ENCODE measurements around the gene ZC3H10. TPM values are rescaled to one million over a fixed set of nuclear protein-coding genes. Genes with fewer than 3 reads are reported as not detected.
A peak's percentile ranks its signal among the peaks of the same experiment; 100 is the strongest.

ZC3H10 gene
- total and polyA plus RNA-seq, 2 of the 13 experiments (the other 11 are each of a cell fraction or from before 2014, with no cell fraction given) = 0.70 to 2.3 TPM

DNA sequence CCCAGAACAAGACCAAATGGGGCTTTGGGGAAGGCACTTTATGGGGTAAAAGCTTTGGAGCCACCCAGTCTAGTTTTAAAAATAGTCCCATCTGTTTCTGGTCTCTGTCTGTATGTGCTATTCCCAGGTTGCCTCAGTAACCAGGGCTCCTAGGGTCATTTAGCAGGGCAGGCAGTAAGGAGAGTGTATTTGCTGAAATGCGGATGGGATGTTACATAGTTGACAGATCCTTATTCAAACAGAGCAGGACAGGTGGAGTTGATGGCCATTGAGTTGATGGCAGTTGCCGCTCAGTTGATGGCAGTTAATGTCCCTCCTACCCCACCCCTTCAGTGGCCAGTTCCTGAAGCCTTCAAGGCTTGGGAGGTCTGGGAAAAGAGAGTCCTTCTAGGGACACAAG, 4.6 kb downstream of the ZC3H10 start (continued):
- TF ChIP-seq, protein P1, sequence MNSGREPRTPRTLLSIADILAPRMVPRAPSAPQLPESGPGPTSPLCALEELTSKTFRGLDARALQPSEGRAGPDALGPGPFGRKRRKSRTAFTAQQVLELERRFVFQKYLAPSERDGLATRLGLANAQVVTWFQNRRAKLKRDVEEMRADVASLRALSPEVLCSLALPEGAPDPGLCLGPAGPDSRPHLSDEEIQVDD (CRISPR knock-in tag; IDR thresholded peaks at IDR 0.05; ENCODE audit: borderline replicate concordance) = no peak
- no peak for TF ChIP-seq ZNF264 (CRISPR knock-in tag; IDR thresholded peaks at IDR 0.05)
- 0 out of 2 replicates have a peak, but pooled peaks have one; percentile 29 for TF ChIP-seq HDAC1 (CRISPR knock-in tag; IDR thresholded peaks at IDR 0.05)
- TF ChIP-seq SAP130 (CRISPR knock-in tag; IDR thresholded peaks at IDR 0.05; ENCODE audit: low read depth) = peak; percentile 43; the same call in 1 of the 2 replicates
- TF ChIP-seq, protein P2, sequence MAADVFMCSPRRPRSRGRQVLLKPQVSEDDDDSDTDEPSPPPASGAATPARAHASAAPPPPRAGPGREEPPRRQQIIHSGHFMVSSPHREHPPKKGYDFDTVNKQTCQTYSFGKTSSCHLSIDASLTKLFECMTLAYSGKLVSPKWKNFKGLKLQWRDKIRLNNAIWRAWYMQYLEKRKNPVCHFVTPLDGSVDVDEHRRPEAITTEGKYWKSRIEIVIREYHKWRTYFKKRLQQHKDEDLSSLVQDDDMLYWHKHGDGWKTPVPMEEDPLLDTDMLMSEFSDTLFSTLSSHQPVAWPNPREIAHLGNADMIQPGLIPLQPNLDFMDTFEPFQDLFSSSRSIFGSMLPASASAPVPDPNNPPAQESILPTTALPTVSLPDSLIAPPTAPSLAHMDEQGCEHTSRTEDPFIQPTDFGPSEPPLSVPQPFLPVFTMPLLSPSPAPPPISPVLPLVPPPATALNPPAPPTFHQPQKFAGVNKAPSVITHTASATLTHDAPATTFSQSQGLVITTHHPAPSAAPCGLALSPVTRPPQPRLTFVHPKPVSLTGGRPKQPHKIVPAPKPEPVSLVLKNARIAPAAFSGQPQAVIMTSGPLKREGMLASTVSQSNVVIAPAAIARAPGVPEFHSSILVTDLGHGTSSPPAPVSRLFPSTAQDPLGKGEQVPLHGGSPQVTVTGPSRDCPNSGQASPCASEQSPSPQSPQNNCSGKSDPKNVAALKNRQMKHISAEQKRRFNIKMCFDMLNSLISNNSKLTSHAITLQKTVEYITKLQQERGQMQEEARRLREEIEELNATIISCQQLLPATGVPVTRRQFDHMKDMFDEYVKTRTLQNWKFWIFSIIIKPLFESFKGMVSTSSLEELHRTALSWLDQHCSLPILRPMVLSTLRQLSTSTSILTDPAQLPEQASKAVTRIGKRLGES (CRISPR knock-in tag; IDR thresholded peaks at IDR 0.05; ENCODE audit: borderline replicate concordance) = no peak
- TF ChIP-seq ZNF766 (CRISPR knock-in tag; IDR thresholded peaks at IDR 0.05; ENCODE audit: borderline replicate concordance) = no peak
- no peak for TF ChIP-seq CREM (IDR thresholded peaks at IDR 0.05)
- no peak for TF ChIP-seq CREM (CRISPR knock-in tag; IDR thresholded peaks at IDR 0.05)
- TF ChIP-seq YY1 (IDR thresholded peaks at IDR 0.05; ENCODE audit: insufficient read depth, insufficient replicate concordance, low read depth, low read length) = no peak
- TF ChIP-seq, protein P3, sequence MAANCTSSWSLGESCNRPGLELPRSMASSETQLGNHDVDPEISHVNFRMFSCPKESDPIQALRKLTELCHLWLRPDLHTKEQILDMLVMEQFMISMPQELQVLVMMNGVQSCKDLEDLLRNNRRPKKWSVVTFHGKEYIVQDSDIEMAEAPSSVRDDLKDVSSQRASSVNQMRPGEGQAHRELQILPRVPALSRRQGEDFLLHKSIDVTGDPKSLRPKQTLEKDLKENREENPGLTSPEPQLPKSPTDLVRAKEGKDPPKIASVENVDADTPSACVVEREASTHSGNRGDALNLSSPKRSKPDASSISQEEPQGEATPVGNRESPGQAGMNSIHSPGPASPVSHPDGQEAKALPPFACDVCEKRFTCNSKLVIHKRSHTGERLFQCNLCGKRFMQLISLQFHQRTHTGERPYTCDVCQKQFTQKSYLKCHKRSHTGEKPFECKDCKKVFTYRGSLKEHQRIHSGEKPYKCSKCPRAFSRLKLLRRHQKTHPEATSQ (CRISPR knock-in tag; IDR thresholded peaks at IDR 0.05; ENCODE audit: borderline replicate concordance) = no peak
- no peak for TF ChIP-seq ZNF737 (CRISPR knock-in tag; IDR thresholded peaks at IDR 0.05; ENCODE audit: borderline replicate concordance)
- TF ChIP-seq NFYC (CRISPR knock-in tag; IDR thresholded peaks at IDR 0.05) = no peak
- 0 out of 2 replicates have a peak, but pooled peaks have one; percentile 19 for TF ChIP-seq HOXA3 (CRISPR knock-in tag; IDR thresholded peaks at IDR 0.05)
- TF ChIP-seq KDM2A (CRISPR knock-in tag; IDR thresholded peaks at IDR 0.05; ENCODE audit: borderline replicate concordance, low read depth) = no peak
- TF ChIP-seq ZNF782 (CRISPR knock-in tag; IDR thresholded peaks at IDR 0.05; ENCODE audit: borderline replicate concordance) = no peak
- no peak for TF ChIP-seq SRF (IDR thresholded peaks at IDR 0.05; ENCODE audit: low read depth, low read length)
- 0 out of 2 replicates have a peak, but pooled peaks have one; percentile 14 for TF ChIP-seq HNF4A (CRISPR knock-in tag; IDR thresholded peaks at IDR 0.05)
- TF ChIP-seq CHD2 (IDR thresholded peaks at IDR 0.05; ENCODE audit: low read depth, low read length) = no peak
- no peak for TF ChIP-seq KLF6 (CRISPR knock-in tag; IDR thresholded peaks at IDR 0.05)
- TF ChIP-seq, protein P4, sequence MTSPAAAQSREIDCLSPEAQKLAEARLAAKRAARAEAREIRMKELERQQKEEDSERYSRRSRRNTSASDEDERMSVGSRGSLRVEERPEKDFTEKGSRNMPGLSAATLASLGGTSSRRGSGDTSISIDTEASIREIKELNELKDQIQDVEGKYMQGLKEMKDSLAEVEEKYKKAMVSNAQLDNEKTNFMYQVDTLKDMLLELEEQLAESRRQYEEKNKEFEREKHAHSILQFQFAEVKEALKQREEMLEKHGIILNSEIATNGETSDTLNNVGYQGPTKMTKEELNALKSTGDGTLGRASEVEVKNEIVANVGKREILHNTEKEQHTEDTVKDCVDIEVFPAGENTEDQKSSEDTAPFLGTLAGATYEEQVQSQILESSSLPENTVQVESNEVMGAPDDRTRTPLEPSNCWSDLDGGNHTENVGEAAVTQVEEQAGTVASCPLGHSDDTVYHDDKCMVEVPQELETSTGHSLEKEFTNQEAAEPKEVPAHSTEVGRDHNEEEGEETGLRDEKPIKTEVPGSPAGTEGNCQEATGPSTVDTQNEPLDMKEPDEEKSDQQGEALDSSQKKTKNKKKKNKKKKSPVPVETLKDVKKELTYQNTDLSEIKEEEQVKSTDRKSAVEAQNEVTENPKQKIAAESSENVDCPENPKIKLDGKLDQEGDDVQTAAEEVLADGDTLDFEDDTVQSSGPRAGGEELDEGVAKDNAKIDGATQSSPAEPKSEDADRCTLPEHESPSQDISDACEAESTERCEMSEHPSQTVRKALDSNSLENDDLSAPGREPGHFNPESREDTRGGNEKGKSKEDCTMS (CRISPR knock-in tag; conservative IDR thresholded peaks at IDR 0.05) = no peak
- TF ChIP-seq, protein P5, sequence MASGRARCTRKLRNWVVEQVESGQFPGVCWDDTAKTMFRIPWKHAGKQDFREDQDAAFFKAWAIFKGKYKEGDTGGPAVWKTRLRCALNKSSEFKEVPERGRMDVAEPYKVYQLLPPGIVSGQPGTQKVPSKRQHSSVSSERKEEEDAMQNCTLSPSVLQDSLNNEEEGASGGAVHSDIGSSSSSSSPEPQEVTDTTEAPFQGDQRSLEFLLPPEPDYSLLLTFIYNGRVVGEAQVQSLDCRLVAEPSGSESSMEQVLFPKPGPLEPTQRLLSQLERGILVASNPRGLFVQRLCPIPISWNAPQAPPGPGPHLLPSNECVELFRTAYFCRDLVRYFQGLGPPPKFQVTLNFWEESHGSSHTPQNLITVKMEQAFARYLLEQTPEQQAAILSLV (CRISPR knock-in tag; IDR thresholded peaks at IDR 0.05; ENCODE audit: borderline replicate concordance) = no peak
- TF ChIP-seq ZBTB7A (CRISPR knock-in tag; IDR thresholded peaks at IDR 0.05) = no peak
- no peak for TF ChIP-seq GATAD1 (CRISPR knock-in tag; IDR thresholded peaks at IDR 0.05)
- no peak for TF ChIP-seq ERF (CRISPR knock-in tag; IDR thresholded peaks at IDR 0.05)
- 0 out of 2 replicates have a peak, but pooled peaks have one; percentile 19 for TF ChIP-seq HDAC2 (CRISPR knock-in tag; IDR thresholded peaks at IDR 0.05)

Data from HepG2 (cell line).